Renal cortical epithelial cell (primary cell): ENCODE data around the gene YIPF3. TPM values are rescaled to one million over a fixed set of nuclear protein-coding genes. Genes with fewer than 3 reads are reported as not detected.

Experiments
- DNase-seq: peaks from one replicate; pipeline ENCODE4 v3.0.0-alpha.2; 2011; ENCODE audit warnings: low read depth
- total RNA-seq: library from RNA; depleted of rRNA; stranded (reverse); fragments of >200 nt; gene quantifications from 2 replicates; pipeline ENCODE4 v1.2.3, GENCODE V29; 2014

Gene YIPF3
- total RNA-seq, 1 donor from 2014 or later: 161 TPM

- no peak for DNase-seq
Measured at GRCh38 chr6:43464337-43464736, 52.4 kb downstream of the YIPF3 start.

- no peak for DNase-seq
Measured at GRCh38 chr6:43461936-43462335, 54.8 kb downstream of the YIPF3 start.

Other genes starting within 250 kb of the YIPF3 start
- not detected in 2 replicates for gene SLC22A7, start 218.7 kb downstream of the YIPF3 start, total RNA-seq
- 0.25 TPM in 1 of 2 replicates, not detected in the other for gene CRIP3, start 208.1 kb downstream of the YIPF3 start, total RNA-seq
- gene ZNF318, start 147.3 kb downstream of the YIPF3 start, total RNA-seq: 3.8 and 11.6 TPM in 2 replicates
- 13.0 and 19.1 TPM in 2 replicates for gene ABCC10, start 89.4 kb downstream of the YIPF3 start, total RNA-seq
- 1.3 TPM in 1 of 2 replicates, not detected in the other for gene DLK2, start 61.4 kb downstream of the YIPF3 start, total RNA-seq
- gene TJAP1, start 39.4 kb downstream of the YIPF3 start, total RNA-seq: 6.4 and 19.6 TPM in 2 replicates
- 0.35 and 1.1 TPM in 2 replicates for gene LRRC73, start 6.6 kb downstream of the YIPF3 start, total RNA-seq
- gene POLR1C, start 163 bp upstream of the YIPF3 start, total RNA-seq: 36.1 and 49.0 TPM in 2 replicates
- 39.8 and 49.1 TPM in 2 replicates for gene XPO5, start 59.1 kb upstream of the YIPF3 start, total RNA-seq
- 33.0 and 47.8 TPM in 2 replicates for gene POLH, start 59.3 kb upstream of the YIPF3 start, total RNA-seq
- 46.0 and 53.2 TPM in 2 replicates for gene GTPBP2, start 112.3 kb upstream of the YIPF3 start, total RNA-seq
- 49.7 and 91.3 TPM in 2 replicates for gene MAD2L1BP, start 118.9 kb upstream of the YIPF3 start, total RNA-seq
- 0.17 and 0.35 TPM in 2 replicates for gene RSPH9, start 128.1 kb upstream of the YIPF3 start, total RNA-seq
- 35.5 and 62.0 TPM in 2 replicates for gene MRPS18A, start 170.9 kb upstream of the YIPF3 start, total RNA-seq